ENCODE data around the gene VSIG10L.

The VSIG10L gene

GRCh38 chr19:51365211-51365964, 23.4 kb upstream of the VSIG10L start:
- DNase-seq (ENCODE audit: low read depth, low spot score): no peak

DNA sequence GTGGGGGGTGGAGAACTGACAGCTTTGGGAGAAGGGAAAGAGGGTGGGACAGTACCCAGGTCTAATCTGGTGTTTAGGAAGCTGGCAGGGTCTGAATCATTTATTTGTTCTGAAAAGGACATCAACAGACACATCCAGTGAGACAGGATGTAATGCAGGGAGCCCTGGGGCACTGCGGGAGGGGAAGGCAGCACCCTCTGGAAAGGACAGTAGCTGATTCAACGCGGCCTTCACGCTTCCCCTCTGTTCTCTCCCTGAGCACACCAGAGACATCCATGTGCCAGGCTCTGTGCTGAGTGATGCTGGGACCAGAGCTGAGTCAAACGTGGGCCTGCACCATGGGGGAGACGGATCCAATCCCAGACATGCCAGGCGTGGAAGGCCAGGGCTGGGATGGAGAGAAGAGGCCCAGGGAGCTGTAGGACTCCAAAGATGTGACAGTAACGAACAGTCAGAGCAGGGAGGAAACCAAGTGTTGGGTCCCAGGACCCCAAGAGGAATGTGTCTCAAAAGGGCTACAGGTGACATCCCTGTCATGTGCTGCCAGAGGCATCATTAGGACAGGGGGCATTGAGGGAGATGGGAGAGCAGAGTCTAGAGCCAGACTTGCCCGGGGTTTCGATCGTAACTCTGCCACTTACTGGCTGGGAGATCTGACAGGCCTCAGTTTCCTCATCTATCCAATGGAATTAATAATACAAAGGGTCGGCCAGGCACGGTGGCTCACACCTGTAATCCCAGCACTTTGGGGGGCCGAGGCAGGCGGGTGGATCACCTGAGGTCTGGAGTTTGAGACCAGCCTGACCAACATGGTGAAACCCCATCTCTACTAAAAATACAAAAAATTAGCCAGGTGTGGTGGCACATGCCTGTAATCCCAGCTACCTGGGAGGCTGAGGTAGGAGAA, 22.5 kb upstream of the VSIG10L start:
- no peak for DNase-seq (ENCODE audit: low read depth, low spot score)

- DNase-seq (ENCODE audit: low read depth, low spot score): no peak
Observed at GRCh38 chr19:51361239-51361638, 19.3 kb upstream of the VSIG10L start.

GRCh38 chr19:51359294-51359693, 17.4 kb upstream of the VSIG10L start:
- no peak for DNase-seq (ENCODE audit: low read depth, low spot score)

DNA sequence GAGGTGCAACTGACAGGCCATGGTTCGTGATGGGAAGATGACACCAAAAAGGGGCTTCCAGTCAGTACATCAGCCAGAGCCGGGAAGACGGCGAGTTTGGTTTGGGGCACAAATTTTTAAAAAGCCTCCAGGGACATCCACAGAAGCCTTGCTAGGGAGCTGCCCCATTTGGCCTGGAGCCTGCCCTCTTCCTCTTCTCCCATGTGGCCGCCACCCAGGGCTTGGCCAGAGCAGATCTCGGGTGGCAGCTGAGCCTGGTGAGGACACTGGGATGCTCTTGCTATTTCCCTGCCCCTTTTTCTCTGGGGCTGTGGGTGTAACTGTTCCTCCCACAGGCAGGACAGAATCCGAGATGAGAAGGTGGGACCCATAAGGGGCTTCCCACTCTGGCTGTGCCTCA, 16.0 kb upstream of the VSIG10L start:
- no peak for DNase-seq (ENCODE audit: low read depth, low spot score)

GRCh38 chr19:51356159-51356801, 14.3 kb upstream of the VSIG10L start:
- no peak for DNase-seq (ENCODE audit: low read depth, low spot score)

DNA sequence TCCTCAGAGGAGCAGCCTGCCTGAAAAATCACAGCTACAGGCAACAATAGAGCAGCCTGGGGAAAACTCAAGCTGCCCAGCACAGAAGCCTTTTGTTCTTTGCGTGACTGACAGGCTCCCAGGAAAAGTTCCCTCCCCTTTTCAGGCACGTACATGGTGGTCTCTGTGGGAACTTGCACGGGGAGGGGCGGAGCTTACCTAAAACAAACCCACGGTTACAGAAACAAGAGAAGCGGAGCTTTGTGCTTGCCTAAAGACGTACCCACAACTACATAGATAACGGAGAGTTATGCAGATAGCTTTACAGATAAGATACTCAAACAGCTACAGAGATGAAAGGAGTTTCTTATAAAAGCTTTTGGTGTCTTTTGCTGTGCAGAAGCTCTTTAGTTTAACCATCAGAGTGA, 12.8 kb upstream of the VSIG10L start:
- DNase-seq (ENCODE audit: low read depth, low spot score): no peak

DNA sequence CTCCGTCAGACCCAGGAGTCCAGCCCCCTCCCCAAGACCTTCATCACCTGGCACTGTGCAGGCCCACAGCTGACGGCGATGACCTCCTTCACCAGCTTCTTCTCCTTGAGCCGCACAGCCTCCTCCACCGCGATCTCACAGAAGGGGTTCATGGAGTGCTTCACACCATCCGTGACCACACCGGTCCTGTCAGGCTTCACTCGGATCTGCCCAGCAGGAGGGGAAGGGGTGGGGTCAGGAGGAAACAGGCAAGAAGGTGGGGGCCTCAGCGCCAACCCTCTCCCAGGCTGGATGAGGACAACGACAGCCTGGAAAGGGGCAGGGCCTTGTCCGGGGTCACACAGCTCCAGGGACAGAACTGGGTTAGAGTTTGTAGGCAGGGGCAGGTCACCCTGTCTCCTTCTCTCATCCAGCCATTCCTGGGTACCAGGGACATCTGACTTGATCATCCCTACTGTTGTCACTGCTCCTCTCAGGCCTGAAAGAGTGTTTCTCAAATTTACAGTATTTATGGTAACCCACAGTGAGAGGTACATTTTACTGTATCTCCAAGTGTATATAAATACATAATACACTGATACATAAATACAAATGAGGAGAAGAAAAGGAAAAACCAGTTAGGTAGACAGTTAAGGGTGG, 12.3 kb upstream of the VSIG10L start:
- no peak for DNase-seq (ENCODE audit: low read depth, low spot score)

GRCh38 chr19:51352783-51353360, 10.9 kb upstream of the VSIG10L start:
- DNase-seq (ENCODE audit: low read depth, low spot score): no peak

DNA sequence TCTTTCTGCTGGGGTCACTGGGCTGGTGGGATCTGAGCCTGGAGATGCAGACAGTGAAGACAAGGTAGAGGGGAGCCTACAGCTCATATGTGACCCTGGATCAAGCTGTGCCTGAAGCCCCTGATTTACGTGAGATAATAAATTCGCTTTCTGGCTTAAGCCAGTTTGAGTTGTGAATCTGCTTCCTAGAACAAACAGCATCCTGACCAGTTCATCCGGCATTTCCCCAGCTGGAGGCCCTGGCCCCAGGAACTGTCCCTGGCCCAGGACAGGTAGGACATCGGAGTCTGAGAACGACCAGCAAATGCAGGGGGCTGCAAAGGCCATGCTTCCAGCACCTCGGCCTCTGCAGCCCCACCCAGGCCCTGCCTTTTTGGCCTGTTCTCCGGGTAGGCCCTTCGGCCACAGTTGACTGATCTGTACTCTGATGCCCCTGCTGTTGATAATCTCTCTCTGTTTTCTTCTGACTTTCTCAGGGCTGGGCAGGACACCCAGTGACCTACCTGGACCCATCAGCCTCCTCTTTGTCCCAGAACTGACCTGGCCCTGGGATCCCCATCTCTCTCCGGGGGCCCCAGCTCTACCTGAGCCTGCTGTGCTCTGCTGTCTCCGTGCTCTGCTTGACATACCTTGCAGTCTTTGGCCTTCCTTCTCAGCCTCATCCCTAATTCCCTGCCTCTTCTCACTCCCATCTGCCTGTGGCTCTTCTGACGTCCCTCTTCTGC, 9.5 kb upstream of the VSIG10L start:
- DNase-seq (ENCODE audit: low read depth, low spot score): no peak

DNA sequence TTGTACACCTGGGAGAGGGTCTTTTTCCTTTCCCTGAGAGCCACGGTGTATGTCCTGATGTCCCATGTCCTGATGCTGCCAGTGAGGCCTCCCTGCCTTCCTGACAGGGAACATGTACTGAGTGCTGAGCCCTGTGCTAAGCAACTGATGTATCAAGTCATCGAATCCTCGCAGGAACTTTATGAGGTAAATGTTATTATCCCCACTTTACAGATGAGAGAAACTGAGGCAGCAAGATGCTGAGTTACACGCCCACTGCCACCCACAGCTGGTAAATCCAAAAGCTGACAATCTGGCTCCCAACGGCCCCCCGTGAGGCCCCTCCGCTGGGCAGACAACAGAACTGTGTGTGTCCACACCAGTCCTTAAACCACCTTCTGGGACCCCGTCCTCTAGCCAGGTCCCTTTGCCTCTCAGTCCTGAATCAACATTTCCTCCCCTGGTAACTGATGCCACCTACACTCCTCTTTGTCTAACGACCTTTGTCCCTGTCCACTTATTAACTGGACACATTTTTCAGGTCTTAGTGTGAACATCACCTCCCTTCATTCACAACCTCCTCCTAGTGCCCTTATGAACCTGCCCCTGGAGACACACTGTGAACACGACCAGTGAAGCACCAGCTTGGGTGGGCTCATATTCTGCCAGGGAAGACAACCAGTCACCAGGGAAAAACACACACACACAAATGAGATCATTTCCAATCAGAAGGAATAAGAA, 5.4 kb upstream of the VSIG10L start:
- no peak for DNase-seq (ENCODE audit: low read depth, low spot score)

DNA sequence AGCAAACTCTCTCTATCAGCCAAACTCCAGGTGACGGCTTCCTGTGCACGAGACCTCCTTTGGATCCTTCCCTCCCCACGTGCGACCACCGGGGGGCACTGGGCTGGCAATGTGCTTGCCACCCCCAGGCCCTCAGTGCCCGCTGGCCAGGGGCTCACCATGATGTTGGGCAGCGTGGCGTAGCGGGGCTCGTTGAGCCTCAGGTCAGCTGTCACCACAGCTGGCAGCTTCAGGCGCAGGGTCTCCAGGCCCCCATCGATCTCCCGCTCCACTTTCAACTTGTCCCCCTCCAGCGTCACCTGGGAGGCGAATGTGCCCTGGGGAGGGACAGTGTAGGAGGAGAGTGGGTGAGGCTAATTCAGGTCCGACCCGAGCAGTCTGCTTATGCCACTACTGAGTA, 4.8 kb upstream of the VSIG10L start:
- no peak for DNase-seq (ENCODE audit: low read depth, low spot score)

GRCh38 chr19:51345076-51345620, 3.2 kb upstream of the VSIG10L start:
- DNase-seq (ENCODE audit: low read depth, low spot score): no peak

GRCh38 chr19:51342631-51343569, 961 bp upstream of the VSIG10L start:
- no peak for DNase-seq (ENCODE audit: low read depth, low spot score)

DNA sequence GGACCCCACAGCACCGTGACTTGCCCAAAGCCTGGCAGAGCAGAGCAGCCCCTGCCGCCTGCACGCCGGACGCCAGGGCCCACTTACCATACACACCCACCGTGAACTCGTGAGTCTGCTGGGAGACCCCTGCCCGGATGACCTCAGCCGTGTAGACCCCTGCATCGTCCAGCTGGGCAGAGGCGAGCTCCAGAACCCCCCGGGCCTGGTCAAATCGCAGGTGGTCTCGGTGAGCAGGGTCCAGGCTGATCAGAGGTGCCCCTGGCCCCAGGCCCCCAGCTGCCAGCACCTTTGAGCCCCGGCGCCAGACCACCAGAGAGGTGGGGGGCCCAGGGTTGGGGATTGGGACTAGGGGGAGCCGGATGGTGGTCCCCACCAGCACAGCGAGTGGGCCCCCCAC, 873 bp downstream of the VSIG10L start:
- DNase-seq (ENCODE audit: low read depth, low spot score): no peak

GRCh38 chr19:51339687-51340656, 2.0 kb downstream of the VSIG10L start:
- peak; percentile 69 for DNase-seq (ENCODE audit: low read depth, low spot score)

GRCh38 chr19:51339313-51339686, 2.6 kb downstream of the VSIG10L start:
- no peak for DNase-seq (ENCODE audit: low read depth, low spot score)
